ENCODE results near the gene INSYN1. TPM values are rescaled to one million over a fixed set of nuclear protein-coding genes. Genes with fewer than 3 reads are reported as not detected.
A peak's percentile ranks its signal among the peaks of the same experiment; 100 is the strongest.

INSYN1 gene
- total and polyA plus RNA-seq, 2 experiments from 2014 or later: 0.11 to 10.4 TPM

GRCh38 chr15:73696641-73697001 is 56.5 kb downstream of the INSYN1 start:
- WGBS, 2 experiments (ENCODE audit: low coverage in 1 of 2, low lambda C conversion rate in 2 of 2, missing lambda C conversion rate in 2 of 2): 65 to 71% methylated on average over 1 of the region's 1 CpG
- Histone ChIP-seq H3K4me1 (ENCODE audit: insufficient read depth) (peaks cover 38% of the 10 kb centered on the region), H3K79me2 (ENCODE audit: insufficient read depth) (peaks cover 89% of the 10 kb centered on the region), H3K27me3 (replicated peaks; ENCODE audit: insufficient read depth) (no peaks in the 10 kb centered on the region), H4K20me1 (ENCODE audit: insufficient read depth) (peaks cover 4% of the 10 kb centered on the region; the same call in 1 of the 2 replicates), H3K9me3 (ENCODE audit: low read depth) (no peaks in the 10 kb centered on the region), H2AFZ (no peak overlapping the region), H3K4me2 (ENCODE audit: unreplicated experiment) (no peak overlapping the region), H3K4me3 (no peak overlapping the region), H3F3A (ENCODE audit: insufficient read depth) (peaks cover 33% of the 10 kb centered on the region), H3K27ac (peak overlapping the region; percentile 5; the same call in 1 of the 2 replicates), H3K36me3 (ENCODE audit: low read depth) (no peaks in the 10 kb centered on the region), H3K9me2 (ENCODE audit: insufficient read depth) (no peaks in the 10 kb centered on the region), H3K9ac (no peak overlapping the region; the same call in 1 of the 2 replicates)
- DNase-seq: no peak
- no peak for TF ChIP-seq EZH2 (IDR thresholded peaks at IDR 0.05; ENCODE audit: insufficient read depth, poor library complexity, severe bottlenecking)
- no peak for TF ChIP-seq EZH2phosphoT487 (IDR thresholded peaks at IDR 0.05; ENCODE audit: insufficient read depth, low read depth)
- in situ Hi-C loops (cut with MboI): loop anchor here (10.0 kb wide), 1 partner anchor 122 kb away; no protein-coding TSS in a partner anchor

GRCh38 chr15:73695773-73696640 is 57.1 kb downstream of the INSYN1 start:
- H3K9ac ChIP-seq: no peak overlapping the region; the same call in 1 of the 2 replicates
- H3K27me3 ChIP-seq (replicated peaks; ENCODE audit: insufficient read depth): no peaks in the 10 kb centered on the region
- H3K4me2 ChIP-seq (ENCODE audit: unreplicated experiment): no peak overlapping the region
- in situ Hi-C loops (cut with MboI): loop anchor here (10.0 kb wide), 1 partner anchor 121 kb away; no protein-coding TSS in a partner anchor
- WGBS, 2 experiments (ENCODE audit: low coverage in 1 of 2, low lambda C conversion rate in 2 of 2, missing lambda C conversion rate in 2 of 2): 47 to 48% methylated on average over 16 of the region's 16 CpGs
- peak overlapping the region; percentile 5; the same call in 1 of the 2 replicates for H3K27ac ChIP-seq
- peaks cover 44% of the 10 kb centered on the region for H3K4me1 ChIP-seq (ENCODE audit: insufficient read depth)
- no peak for DNase-seq
- no peak overlapping the region for H3K4me3 ChIP-seq
- H3K36me3 ChIP-seq (ENCODE audit: low read depth): no peaks in the 10 kb centered on the region
- H3K79me2 ChIP-seq (ENCODE audit: insufficient read depth): peaks cover 89% of the 10 kb centered on the region
- no peak for TF ChIP-seq EZH2 (IDR thresholded peaks at IDR 0.05; ENCODE audit: insufficient read depth, poor library complexity, severe bottlenecking)
- TF ChIP-seq EZH2phosphoT487 (IDR thresholded peaks at IDR 0.05; ENCODE audit: insufficient read depth, low read depth): no peak
- H2AFZ ChIP-seq: no peak overlapping the region
- H3K9me3 ChIP-seq (ENCODE audit: low read depth): no peaks in the 10 kb centered on the region
- H4K20me1 ChIP-seq (ENCODE audit: insufficient read depth): peaks cover 4% of the 10 kb centered on the region; the same call in 1 of the 2 replicates
- no peaks in the 10 kb centered on the region for H3K9me2 ChIP-seq (ENCODE audit: insufficient read depth)
- H3F3A ChIP-seq (ENCODE audit: insufficient read depth): peaks cover 36% of the 10 kb centered on the region

- Histone ChIP-seq H3K9ac (no peak overlapping the region), H3K4me2 (ENCODE audit: unreplicated experiment) (peak overlapping the region; percentile 3), H4K20me1 (ENCODE audit: insufficient read depth) (no peaks in the 10 kb centered on the region), H3K27ac (no peak overlapping the region), H3K27me3 (replicated peaks; ENCODE audit: insufficient read depth) (no peaks in the 10 kb centered on the region), H3K36me3 (ENCODE audit: low read depth) (no peaks in the 10 kb centered on the region), H2AFZ (no peak overlapping the region), H3K9me2 (ENCODE audit: insufficient read depth) (no peaks in the 10 kb centered on the region), H3K4me1 (ENCODE audit: insufficient read depth) (peaks cover 56% of the 10 kb centered on the region), H3K79me2 (ENCODE audit: insufficient read depth) (peaks cover 95% of the 10 kb centered on the region), H3K4me3 (no peak overlapping the region), H3K9me3 (ENCODE audit: low read depth) (no peaks in the 10 kb centered on the region), H3F3A (ENCODE audit: insufficient read depth) (peaks cover 52% of the 10 kb centered on the region)
- TF ChIP-seq EZH2phosphoT487 (IDR thresholded peaks at IDR 0.05; ENCODE audit: insufficient read depth, low read depth) (no peak), EZH2 (IDR thresholded peaks at IDR 0.05; ENCODE audit: insufficient read depth, poor library complexity, severe bottlenecking) (no peak)
- DNase-seq: peak; percentile 52
- WGBS, 2 experiments (ENCODE audit: low coverage in 1 of 2, low lambda C conversion rate in 2 of 2, missing lambda C conversion rate in 2 of 2): 25 to 31% methylated on average over 5 of the region's 5 CpGs
- in situ Hi-C loops (cut with MboI): loop anchor here (10.0 kb wide), 1 partner anchor 120 kb away; no protein-coding TSS in a partner anchor
Measured at GRCh38 chr15:73694419-73694818, 58.7 kb downstream of the INSYN1 start.

- peak overlapping the region; percentile 43 for H3K27ac ChIP-seq
- no peaks in the 10 kb centered on the region for H3K27me3 ChIP-seq (replicated peaks; ENCODE audit: insufficient read depth)
- peak overlapping the region; percentile 8; the same call in 1 of the 2 replicates for H3K9ac ChIP-seq
- no peaks in the 10 kb centered on the region for H3K9me2 ChIP-seq (ENCODE audit: insufficient read depth)
- H3K79me2 ChIP-seq (ENCODE audit: insufficient read depth): peaks cover 98% of the 10 kb centered on the region
- H2AFZ ChIP-seq: no peak overlapping the region
- no peak overlapping the region for H3K4me3 ChIP-seq
- H3K36me3 ChIP-seq (ENCODE audit: low read depth): no peaks in the 10 kb centered on the region
- TF ChIP-seq EZH2 (IDR thresholded peaks at IDR 0.05; ENCODE audit: insufficient read depth, poor library complexity, severe bottlenecking) (no peak), EZH2phosphoT487 (IDR thresholded peaks at IDR 0.05; ENCODE audit: insufficient read depth, low read depth) (no peak)
- no peaks in the 10 kb centered on the region for H4K20me1 ChIP-seq (ENCODE audit: insufficient read depth)
- in situ Hi-C loops (cut with MboI): loop anchor here (10.0 kb wide), 1 partner anchor 117 kb away; no protein-coding TSS in a partner anchor
- peak overlapping the region; percentile 15 for H3K4me2 ChIP-seq (ENCODE audit: unreplicated experiment)
- DNase-seq: peak; percentile 96
- peaks cover 71% of the 10 kb centered on the region for H3K4me1 ChIP-seq (ENCODE audit: insufficient read depth)
- no peaks in the 10 kb centered on the region for H3K9me3 ChIP-seq (ENCODE audit: low read depth)
- WGBS, 2 experiments (ENCODE audit: low coverage in 1 of 2, low lambda C conversion rate in 2 of 2, missing lambda C conversion rate in 2 of 2): 9 to 14% methylated on average over 6 of the region's 6 CpGs
- H3F3A ChIP-seq (ENCODE audit: insufficient read depth): peaks cover 50% of the 10 kb centered on the region
Measured at GRCh38 chr15:73691396-73691795, 61.8 kb downstream of the INSYN1 start.
